ENCODE results near the gene POU3F2.

DNA sequence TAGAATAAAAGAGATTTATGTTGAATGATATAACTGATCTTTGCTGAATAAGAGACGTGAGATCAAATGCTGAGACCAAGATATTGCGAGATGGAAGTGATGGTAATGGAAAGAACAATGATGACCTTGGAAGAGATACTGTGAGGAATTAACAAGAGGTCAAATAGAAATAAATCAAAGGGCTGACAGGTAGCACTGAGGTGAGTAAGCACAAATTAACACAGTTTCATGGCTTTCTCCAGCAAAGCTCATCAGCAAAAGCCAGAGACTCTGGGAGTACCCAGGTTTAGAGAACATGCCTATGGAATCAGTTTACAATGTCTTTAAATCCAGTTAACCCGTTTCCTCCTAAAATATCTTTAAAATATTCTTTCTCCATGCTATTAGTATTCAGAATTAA lies 53.3 kb downstream of the POU3F2 start:
- TF ChIP-seq, protein P1, sequence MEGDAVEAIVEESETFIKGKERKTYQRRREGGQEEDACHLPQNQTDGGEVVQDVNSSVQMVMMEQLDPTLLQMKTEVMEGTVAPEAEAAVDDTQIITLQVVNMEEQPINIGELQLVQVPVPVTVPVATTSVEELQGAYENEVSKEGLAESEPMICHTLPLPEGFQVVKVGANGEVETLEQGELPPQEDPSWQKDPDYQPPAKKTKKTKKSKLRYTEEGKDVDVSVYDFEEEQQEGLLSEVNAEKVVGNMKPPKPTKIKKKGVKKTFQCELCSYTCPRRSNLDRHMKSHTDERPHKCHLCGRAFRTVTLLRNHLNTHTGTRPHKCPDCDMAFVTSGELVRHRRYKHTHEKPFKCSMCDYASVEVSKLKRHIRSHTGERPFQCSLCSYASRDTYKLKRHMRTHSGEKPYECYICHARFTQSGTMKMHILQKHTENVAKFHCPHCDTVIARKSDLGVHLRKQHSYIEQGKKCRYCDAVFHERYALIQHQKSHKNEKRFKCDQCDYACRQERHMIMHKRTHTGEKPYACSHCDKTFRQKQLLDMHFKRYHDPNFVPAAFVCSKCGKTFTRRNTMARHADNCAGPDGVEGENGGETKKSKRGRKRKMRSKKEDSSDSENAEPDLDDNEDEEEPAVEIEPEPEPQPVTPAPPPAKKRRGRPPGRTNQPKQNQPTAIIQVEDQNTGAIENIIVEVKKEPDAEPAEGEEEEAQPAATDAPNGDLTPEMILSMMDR (IDR thresholded peaks at IDR 0.05) = no peak
- TF ChIP-seq POLR2A (IDR thresholded peaks at IDR 0.05) = no peak
